ENCODE data around the gene MRPL1. TPM values are rescaled to one million over a fixed set of nuclear protein-coding genes. Genes with fewer than 3 reads are reported as not detected.

Gene MRPL1
- total RNA-seq, 1 donor from 2014 or later = 28.2 TPM

GRCh38 chr4:77996076-77996475, 133.4 kb downstream of the MRPL1 start:
- no peak overlapping the region for H3K27ac Mint-ChIP-seq (ENCODE audit: unreplicated experiment)
- no peak overlapping the region for H3K4me3 Mint-ChIP-seq (ENCODE audit: unreplicated experiment)
- no peak for DNase-seq (ENCODE audit: low spot score)
- H3K36me3 Mint-ChIP-seq (ENCODE audit: low read depth, unreplicated experiment) = no peaks in the 10 kb centered on the region
- no peaks in the 10 kb centered on the region for H3K9me3 Mint-ChIP-seq (ENCODE audit: unreplicated experiment)
- TF ChIP-seq CTCF (IDR thresholded peaks at IDR 0.05; ENCODE audit: unreplicated experiment) = no peak
- peaks cover 2% of the 10 kb centered on the region for H3K27me3 Mint-ChIP-seq (ENCODE audit: unreplicated experiment)
- H3K4me1 Mint-ChIP-seq (ENCODE audit: unreplicated experiment) = peaks cover 10% of the 10 kb centered on the region

- H3K9me3 Mint-ChIP-seq (ENCODE audit: unreplicated experiment) = no peaks in the 10 kb centered on the region
- TF ChIP-seq CTCF (IDR thresholded peaks at IDR 0.05; ENCODE audit: unreplicated experiment) = no peak
- no peak for DNase-seq (ENCODE audit: low spot score)
- no peak overlapping the region for H3K27ac Mint-ChIP-seq (ENCODE audit: unreplicated experiment)
- H3K27me3 Mint-ChIP-seq (ENCODE audit: unreplicated experiment) = no peaks in the 10 kb centered on the region
- no peaks in the 10 kb centered on the region for H3K36me3 Mint-ChIP-seq (ENCODE audit: low read depth, unreplicated experiment)
- H3K4me3 Mint-ChIP-seq (ENCODE audit: unreplicated experiment) = no peak overlapping the region
- H3K4me1 Mint-ChIP-seq (ENCODE audit: unreplicated experiment) = no peaks in the 10 kb centered on the region
Measured at GRCh38 chr4:78001531-78001930, 138.9 kb downstream of the MRPL1 start.

- no peak overlapping the region for H3K27ac Mint-ChIP-seq (ENCODE audit: unreplicated experiment)
- H3K36me3 Mint-ChIP-seq (ENCODE audit: low read depth, unreplicated experiment) = no peaks in the 10 kb centered on the region
- no peak for DNase-seq (ENCODE audit: low spot score)
- H3K27me3 Mint-ChIP-seq (ENCODE audit: unreplicated experiment) = no peaks in the 10 kb centered on the region
- no peak overlapping the region for H3K4me3 Mint-ChIP-seq (ENCODE audit: unreplicated experiment)
- no peaks in the 10 kb centered on the region for H3K4me1 Mint-ChIP-seq (ENCODE audit: unreplicated experiment)
- H3K9me3 Mint-ChIP-seq (ENCODE audit: unreplicated experiment) = no peaks in the 10 kb centered on the region
- TF ChIP-seq CTCF (IDR thresholded peaks at IDR 0.05; ENCODE audit: unreplicated experiment) = no peak
Measured at GRCh38 chr4:78002260-78002659, 139.6 kb downstream of the MRPL1 start.

Other genes starting within 250 kb of the MRPL1 start
- gene CNOT6L, start 43.5 kb upstream of the MRPL1 start, total RNA-seq (ENCODE audit: unreplicated experiment) = 35.3 TPM
- 51.7 TPM for gene FRAS1, start 194.5 kb downstream of the MRPL1 start, total RNA-seq (ENCODE audit: unreplicated experiment)